Ovary (tissue), 3 donors: ENCODE measurements around the gene PAX8.

Experiments used
- CTCF ChIP-seq, 3 donors: fragments of 450-650 bp in 2 of 3; fragments of 200-600 bp in 1 of 3; IDR thresholded peaks; one replicate each; pipeline versions ENCODE4 v1.5.1 to v1.8.0; 2016 to 2022; ENCODE audit warnings: antibody characterized with exemption in 3 of 3, mild to moderate bottlenecking in 1 of 3
- POLR2A ChIP-seq: fragments of 450-650 bp; IDR thresholded peaks from one replicate; pipeline ENCODE4 v1.6.1; 2017; ENCODE audit warnings: antibody characterized with exemption, mild to moderate bottlenecking, moderate library complexity
- donor health status: DM: no; HTN: no; CAD: no.

DNA sequence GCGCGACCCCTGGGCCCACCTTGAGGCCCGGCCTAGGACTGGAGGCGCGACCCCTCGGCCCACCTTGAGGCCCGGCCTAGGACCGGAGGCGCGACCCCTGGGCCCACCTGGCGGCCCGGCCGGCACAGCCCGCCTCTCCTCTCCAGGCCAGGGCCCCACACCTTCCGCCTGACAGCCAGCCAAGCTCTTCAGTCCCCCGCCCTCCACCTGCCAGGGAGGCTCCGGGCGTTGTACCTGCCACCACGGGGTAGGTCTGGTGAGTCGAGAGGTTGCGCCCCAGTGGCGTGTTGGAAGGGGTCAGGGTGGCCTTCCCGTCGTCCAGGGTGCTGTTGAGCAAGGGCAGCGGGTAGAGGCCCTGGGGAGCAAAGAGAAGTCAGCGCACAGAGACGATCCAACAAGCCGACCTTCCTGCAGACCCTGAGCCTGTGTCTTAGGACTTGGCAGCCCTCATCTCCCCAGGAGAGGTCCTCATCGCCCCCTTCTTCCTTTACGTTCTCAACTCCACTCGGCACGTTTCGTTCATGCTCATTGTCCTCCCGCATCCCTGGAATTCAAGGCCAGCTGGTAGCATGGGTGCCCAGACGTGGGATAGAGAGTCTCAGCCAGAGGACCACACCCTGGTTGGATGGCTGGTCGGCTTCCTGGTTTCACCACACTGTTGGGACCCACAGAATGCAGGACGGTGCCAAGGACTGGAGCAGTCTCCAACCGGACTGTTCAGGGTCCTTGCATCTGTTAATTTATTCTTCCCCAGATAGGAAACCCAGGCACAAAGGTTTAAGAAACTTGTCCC is 42.2 kb downstream of the PAX8 start:
- TF ChIP-seq CTCF (IDR thresholded peaks at IDR 0.05) (no peak), POLR2A (no peak)
